ENCODE data around the gene SPATS2.
"Not testable (repeated sequence)": the region's sequence is repeated elsewhere in the genome, so short reads cannot be mapped to it uniquely, and the experiment has no call there.

Gene SPATS2

GRCh38 chr12:49518914-49519573 is 151.8 kb downstream of the SPATS2 start:
- DNase-seq (ENCODE audit: low read depth), result no peak

- DNase-seq (ENCODE audit: low read depth), result no peak
Observed at GRCh38 chr12:49519574-49519936, 152.3 kb downstream of the SPATS2 start.

GRCh38 chr12:49521389-49521788 is 154.1 kb downstream of the SPATS2 start:
- DNase-seq (ENCODE audit: low read depth), result no peak

GRCh38 chr12:49524660-49525324 is 157.5 kb downstream of the SPATS2 start:
- DNase-seq (ENCODE audit: low read depth), result no peak

GRCh38 chr12:49525942-49526341 is 158.7 kb downstream of the SPATS2 start:
- no peak for DNase-seq (ENCODE audit: low read depth)

GRCh38 chr12:49527361-49528130 is 160.3 kb downstream of the SPATS2 start:
- no peak for DNase-seq (ENCODE audit: low read depth)

- no peak for DNase-seq (ENCODE audit: low read depth)
Observed at GRCh38 chr12:49529414-49529813, 162.2 kb downstream of the SPATS2 start.

GRCh38 chr12:49531745-49532144 is 164.5 kb downstream of the SPATS2 start:
- DNase-seq (ENCODE audit: low read depth), result no peak

GRCh38 chr12:49533331-49533730 is 166.1 kb downstream of the SPATS2 start:
- no peak for DNase-seq (ENCODE audit: low read depth)

GRCh38 chr12:49534122-49534521 is 166.9 kb downstream of the SPATS2 start:
- not testable (repeated sequence) for DNase-seq (ENCODE audit: low read depth)

- DNase-seq (ENCODE audit: low read depth), result no peak
Observed at GRCh38 chr12:49534731-49535278, 167.5 kb downstream of the SPATS2 start.

- no peak for DNase-seq (ENCODE audit: low read depth)
Observed at GRCh38 chr12:49535921-49536525, 168.8 kb downstream of the SPATS2 start.

- DNase-seq (ENCODE audit: low read depth), result no peak
Observed at GRCh38 chr12:49536526-49537071, 169.3 kb downstream of the SPATS2 start.

- DNase-seq (ENCODE audit: low read depth), result no peak
Observed at GRCh38 chr12:49537231-49537751, 170.0 kb downstream of the SPATS2 start.

- peak; percentile 14 for DNase-seq (ENCODE audit: low read depth)
Observed at GRCh38 chr12:49537752-49538509, 170.7 kb downstream of the SPATS2 start.

- peak; percentile 78 for DNase-seq (ENCODE audit: low read depth)
Observed at GRCh38 chr12:49538510-49539403, 171.5 kb downstream of the SPATS2 start, which contains the start of gene KCNH3. KCNH3 (plus strand) TSS chr12:49539030; CDS start chr12:49539417, 387 bp downstream.

GRCh38 chr12:49539406-49540228 is 172.4 kb downstream of the SPATS2 start:
- DNase-seq (ENCODE audit: low read depth), result no peak

- DNase-seq (ENCODE audit: low read depth), result no peak
Observed at GRCh38 chr12:49540229-49541139, 173.2 kb downstream of the SPATS2 start.

Data from activated T-helper 9 cell treated with anti-CD3 and anti-CD28 coated beads, Interleukin-2, amount 50 U/mL, for 16 hours (primary cell).